HG02981 (cell line): ENCODE measurements around the gene CTSE.

ENCODE experiments used
- ATAC-seq: cut with Tn5 transposase; IDR thresholded peaks from one replicate; pipeline ENCODE4 v1.9.1; 2021; ENCODE audit warnings: mild to moderate bottlenecking, moderate library complexity; ENCODE audit not compliant: unreplicated experiment

CTSE gene

DNA sequence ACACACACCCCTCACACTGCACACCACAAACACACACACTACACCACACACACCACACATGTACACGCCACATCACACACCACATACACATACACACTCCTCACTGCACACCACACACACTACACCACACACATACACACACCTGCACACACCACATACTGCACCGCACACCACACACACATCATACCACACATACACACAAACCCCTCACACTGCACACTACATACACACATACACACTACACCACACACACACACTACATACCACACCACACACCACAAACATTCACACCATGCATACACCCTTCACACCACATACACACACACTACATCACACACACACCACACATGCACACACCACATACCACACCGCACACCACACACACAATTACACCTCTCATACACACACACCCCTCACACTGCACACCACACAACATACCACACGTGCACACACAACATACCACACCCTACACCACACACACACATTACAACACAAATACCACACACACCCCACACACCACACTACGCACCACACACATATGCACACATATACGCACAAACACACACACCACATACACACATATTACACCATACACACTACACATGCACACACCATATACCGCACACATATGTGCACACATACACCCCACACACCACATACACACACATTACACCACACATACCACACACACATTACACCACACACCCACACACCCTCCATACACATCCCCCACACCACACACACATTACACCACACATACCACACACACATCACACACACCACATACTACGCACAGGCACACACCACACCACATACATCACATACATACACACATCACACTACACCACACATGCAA lies 50.1 kb downstream of the CTSE start:
- ATAC-seq: no peak

DNA sequence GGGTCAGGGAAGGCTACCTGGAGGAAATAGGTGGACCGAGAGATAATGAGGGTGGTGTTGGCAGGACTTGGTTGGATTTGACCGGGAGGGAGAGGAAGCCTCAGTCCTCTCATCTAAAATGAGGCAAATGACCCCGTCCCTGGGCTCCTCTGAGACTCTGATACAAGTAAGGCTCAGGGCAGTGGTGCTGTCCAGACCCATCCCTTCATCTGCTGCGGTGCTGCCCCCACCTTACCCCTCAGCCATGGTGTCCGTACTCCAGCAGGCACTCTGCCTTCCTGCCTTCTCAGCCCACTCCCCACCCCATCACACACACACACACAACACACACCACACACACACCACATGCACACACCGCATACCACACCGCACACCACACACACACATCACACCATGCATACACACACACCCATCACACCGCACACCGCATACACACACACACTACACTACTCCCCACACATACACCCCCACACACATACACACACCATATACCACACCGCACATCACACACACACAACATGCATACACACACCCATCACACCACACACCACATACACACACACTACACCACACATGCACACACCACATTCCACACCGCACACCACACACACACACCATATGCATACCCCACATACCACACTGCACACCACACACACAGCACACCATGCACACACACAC lies 51.1 kb downstream of the CTSE start:
- ATAC-seq: no peak

DNA sequence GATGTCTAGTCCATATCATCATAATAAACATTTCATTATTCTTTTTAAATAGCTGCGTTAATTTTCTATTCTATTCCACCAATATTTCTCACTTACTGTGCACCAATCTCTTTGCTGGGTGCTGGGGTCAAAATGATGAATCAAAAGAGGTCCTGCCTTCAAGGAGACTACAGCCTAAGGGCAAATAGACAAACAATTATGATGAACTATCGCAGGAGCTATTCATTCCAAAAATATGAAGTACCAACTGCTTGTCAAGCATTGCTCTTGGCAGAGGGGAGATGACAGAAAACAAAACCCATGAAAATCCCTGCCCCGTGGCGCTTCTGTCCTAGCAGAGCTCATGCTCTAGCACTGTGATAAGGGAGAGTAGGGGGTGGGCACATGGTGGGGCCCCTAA lies 51.6 kb downstream of the CTSE start:
- no peak for ATAC-seq

DNA sequence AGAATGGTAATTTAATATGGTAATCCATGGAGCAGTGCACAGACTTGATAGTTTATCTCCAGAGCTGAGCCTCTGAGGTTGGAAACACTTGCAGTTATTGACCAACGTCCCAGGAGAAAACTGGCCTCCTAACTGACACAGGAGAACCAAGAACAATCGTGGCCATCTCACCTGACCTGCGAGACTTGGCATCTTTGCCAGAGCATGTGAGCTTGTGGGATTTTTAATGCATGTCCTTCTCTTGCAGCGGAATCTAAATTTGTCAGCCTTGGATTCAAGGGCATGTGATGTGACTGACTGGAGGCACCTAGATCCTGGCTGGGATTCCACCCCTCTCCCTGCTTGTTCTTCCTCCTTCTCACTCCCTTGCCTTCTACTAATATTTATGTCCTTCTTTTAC lies 52.6 kb downstream of the CTSE start:
- ATAC-seq: no peak

DNA sequence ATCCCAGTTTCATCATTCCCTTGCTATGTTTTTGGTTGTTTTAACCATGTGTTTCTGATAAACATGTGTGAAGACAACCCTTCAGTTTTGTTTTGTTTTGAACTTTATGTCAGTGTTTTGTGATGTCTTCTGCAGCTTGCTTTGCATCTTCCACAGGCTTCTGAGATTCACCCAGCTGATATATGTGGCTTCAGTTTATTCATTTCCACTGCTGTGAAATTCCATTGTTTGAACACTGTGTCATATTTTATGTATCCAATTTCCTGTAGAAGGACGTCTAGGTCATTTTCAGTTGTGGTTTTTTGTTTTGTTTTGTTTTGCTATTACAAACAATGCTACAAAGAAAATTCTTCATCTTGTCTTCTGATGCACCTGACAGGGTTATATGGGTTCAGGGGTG lies 53.2 kb downstream of the CTSE start:
- ATAC-seq: no peak

DNA sequence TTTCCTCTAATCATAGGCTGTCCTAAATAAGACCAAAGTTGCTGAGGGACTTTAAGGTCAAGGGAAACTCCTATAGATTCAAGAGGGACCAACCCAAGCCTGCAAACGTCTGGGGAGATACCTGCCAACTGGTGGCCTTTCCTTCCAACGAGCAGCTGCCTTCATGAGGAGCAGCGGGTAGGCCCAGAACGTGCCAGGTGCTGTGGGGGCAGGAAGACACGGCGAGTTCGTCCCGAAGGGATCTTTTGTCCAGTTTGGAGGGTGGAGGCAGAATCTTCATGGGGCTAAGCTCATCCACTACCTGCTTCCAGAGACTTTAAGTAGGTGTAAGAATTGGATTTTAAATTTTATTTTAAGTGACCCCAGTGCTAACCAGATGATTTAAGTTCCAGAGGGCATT lies 54.5 kb downstream of the CTSE start:
- no peak for ATAC-seq

DNA sequence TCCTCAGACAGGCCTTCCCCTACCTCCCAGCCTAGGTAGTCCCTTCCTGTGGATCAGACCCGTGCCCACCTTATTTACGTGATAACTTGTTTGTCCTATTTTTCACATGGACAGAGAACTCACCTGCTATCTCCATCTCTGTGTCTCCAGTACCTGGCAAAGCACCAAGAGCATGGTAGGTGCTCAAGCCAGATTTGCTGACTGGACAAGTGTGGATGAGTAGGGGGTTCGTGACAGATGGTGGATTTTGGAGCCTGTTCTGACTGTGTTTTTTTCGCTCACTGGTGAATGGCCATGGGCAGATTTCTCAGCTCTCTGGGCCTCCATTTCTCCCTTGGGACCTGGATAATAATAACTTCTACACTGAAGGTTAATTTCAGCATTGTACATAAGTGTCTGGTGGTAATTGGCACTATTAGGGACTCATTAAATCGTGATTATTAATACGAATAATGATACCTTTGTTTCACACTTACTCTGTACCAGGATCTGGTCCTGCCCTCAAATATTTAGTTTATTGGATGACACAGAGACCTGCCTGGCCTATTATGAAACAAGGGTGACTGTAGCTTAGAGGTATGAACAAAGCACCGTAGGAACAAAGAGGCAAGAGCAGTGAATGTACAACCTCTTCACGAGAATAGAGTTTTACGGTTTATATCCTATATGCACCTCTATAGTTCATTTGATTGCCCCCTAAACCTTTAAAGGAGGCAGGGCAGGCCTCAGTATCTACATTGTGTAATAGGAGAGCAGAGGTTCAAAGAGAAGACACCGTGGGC lies 56.0 kb downstream of the CTSE start:
- no peak for ATAC-seq

DNA sequence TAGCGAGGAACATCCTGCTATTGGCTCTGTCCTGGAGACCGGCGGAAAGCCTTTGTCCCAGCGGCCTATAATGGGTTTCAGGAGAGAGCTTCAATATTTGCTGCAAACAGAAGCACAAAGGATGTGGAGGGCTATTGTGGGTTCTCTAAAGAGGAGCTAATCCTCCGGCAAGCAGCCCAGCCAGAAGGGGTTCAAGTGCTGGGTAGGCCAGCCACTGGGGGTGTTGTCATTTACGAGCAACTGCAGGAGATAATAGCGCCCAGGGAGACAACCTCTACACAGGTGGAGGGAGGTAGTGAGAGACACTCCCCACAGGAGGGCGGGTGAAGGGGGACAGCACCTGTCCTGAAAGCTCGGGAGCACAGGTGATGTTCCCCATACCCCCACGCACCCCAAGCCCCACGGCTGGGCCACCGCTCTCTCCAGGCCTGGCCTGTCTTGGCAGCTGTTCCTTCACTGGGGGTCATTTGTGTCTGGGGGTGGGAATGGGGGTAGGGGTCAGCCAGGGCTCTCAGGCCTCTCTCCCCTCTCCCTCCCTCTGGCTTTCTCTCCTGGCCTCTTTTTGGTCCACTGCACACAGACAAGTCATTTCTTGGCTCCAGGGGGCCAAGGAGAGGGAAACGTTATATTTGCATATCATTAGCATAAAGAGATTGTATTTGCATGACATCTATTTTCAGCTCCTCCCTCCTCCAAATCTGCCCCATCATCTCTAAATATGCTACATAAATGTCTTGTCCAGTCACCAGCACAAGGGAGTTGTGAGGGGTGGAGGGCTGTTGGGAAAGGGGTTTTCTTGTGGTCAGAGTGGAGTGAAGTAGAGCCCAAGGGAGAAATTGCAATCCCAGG lies 58.4 kb downstream of the CTSE start:
- no peak for ATAC-seq

DNA sequence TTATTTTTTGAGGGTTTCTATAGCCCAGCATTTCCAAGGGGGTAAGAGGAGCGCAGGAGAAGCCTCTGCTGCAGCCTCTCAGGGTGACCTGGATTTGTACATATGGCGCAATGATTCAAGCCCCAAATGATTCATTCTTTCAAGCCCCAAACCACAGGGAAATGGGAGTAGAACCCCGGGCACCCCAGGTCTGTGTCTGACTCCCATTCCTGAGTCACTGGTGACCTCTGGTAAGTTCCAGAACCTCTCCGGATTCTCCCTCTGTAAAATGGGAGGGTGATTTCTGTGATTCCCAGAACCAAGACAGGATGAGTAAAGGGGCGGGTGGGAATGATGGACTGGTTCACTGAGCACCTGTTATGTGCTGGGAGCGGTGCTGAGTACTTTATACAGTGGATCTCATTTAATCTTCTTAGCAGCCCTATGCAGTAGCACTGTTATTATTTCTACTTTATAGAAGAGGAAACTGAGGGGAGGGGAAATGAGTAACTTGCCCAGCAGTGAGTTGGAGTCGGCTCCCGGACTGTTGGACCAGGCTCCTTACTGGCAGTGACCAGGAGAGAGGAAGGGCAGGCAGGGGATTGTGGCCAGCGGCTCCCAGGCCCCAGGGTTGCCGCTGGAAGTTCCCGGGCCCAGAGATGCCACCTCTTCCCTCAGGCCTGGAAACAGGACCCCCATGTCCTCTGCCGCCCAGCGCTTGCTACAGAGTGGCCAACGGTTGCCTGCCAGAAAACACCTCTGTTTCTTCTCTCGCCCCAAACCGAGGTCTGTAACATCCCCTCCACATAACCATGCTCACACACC lies 60.1 kb downstream of the CTSE start:
- no peak for ATAC-seq

DNA sequence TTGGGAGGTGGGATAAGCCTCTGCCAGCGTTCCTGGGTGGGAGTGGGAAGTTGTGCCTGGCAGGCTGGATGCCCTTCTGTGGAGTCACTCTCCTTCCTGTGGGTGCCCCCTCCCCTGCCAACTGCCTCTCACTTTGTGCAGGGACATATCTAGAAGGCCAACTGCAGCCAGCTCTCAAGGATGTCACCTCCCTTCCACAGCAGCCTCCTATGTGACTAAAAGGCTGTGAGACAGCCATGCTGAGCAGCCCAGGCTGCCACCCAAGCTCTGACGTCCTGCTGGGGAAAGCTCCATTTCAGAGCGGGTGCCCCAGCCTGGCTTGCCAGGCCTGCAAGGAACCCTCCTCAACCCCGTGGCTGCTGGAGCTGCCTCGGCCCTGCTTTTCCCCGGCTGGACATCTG lies 60.9 kb downstream of the CTSE start:
- no peak for ATAC-seq

DNA sequence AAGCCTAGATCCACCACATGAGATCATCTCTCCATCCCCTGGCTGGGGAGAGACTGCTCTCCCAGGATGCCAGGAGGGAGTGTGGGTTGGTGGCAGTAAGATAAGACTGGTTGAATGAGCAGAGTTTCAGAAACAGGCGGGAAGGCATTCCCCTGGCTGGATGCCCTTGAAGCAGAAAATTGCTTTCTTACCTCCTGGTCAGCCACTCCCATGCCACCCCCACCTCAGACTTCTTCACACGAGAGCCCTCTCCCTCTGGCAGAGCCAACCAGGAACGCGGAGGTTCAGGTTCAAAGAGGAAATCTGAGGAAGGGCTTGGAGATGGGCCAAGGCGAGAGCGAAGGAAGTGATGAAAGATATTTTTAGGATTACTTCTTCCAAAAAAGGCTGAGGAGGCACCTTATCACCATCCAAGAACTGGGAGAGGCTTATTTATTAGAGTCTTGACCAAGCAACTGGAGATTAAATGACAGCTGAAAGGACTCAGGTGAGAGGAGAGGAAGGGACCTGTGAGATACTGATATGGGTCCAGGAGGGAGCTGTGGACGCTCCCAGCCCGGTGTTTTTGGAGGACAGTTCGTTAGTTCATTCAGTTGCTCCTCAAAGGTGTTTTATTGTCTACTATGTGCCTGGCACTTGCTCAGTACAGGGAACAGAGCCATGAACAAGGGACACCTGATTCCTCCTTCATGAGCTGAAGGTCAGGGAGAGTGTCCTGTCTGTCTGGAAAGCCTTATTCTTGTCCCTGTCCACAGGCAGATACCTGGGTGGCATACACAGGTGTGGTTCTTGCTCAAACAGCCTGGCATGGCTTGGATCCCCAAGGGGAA lies 61.5 kb downstream of the CTSE start:
- no peak for ATAC-seq

DNA sequence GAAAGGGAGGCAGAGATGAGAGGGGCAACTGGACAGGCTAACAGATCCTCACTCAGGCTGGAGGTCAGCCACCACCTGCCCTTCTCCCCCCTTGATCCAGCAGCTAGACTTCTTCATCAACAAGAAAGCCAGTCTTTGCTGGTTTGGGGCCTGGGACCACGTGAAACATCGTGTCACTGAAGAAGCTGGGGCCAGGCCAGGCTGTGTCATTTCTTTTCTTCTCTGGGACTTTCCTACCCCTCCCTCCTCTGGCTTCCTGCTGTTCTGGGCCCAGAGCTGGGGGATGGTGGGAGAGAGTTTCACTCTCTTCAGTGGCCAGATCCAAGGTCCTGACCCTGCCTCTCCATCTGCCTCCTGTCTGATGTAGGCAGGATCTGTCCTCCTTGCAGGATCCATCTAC lies 62.3 kb downstream of the CTSE start:
- no peak for ATAC-seq

DNA sequence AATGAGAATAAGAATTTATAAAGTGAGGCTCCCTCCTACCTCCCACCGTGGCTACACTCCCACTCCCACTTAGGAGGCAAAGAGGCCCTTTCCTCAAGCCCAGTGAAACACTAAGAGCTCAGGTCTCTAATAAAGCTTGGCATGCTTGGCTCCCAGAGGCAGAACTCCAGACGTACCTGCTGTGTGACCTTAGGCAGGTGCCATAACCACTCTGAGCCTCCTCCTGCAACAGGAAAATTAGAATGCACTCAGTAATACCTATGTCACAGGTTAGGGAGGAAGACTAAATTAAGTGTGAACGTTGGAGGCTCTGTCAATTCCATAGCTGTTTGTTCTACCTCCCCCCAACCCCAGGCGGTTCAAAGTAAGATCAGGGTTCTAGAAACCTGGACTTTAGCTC lies 63.9 kb downstream of the CTSE start:
- ATAC-seq: no peak
